ENCODE results near the gene RALY.

Gene RALY

DNA sequence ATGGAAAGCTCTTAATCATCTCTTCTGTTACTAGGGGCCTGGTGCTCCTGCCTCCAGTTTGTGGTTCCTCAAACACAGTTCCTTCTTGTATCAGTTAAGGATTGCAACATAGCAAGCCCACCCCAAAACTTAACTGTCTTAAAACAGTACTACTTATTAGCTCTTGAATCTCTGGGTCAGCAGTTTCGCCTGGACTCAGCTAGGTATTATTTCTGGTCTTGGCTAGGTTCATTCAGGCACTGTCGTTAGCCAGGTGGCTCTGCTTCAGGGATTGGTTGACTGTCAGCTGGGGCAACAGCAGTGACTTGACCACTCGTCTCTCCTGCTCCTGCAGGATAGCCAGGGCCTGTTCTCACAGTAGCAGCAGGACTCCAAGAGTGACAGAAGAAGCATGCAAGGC is 30.0 kb upstream of the RALY start:
- H3K27ac ChIP-seq: no peak overlapping the region; the same call in 1 of the 2 replicates
- TF ChIP-seq ZFX (IDR thresholded peaks at IDR 0.05): no peak
- TF ChIP-seq, protein P1, sequence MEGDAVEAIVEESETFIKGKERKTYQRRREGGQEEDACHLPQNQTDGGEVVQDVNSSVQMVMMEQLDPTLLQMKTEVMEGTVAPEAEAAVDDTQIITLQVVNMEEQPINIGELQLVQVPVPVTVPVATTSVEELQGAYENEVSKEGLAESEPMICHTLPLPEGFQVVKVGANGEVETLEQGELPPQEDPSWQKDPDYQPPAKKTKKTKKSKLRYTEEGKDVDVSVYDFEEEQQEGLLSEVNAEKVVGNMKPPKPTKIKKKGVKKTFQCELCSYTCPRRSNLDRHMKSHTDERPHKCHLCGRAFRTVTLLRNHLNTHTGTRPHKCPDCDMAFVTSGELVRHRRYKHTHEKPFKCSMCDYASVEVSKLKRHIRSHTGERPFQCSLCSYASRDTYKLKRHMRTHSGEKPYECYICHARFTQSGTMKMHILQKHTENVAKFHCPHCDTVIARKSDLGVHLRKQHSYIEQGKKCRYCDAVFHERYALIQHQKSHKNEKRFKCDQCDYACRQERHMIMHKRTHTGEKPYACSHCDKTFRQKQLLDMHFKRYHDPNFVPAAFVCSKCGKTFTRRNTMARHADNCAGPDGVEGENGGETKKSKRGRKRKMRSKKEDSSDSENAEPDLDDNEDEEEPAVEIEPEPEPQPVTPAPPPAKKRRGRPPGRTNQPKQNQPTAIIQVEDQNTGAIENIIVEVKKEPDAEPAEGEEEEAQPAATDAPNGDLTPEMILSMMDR (conservative IDR thresholded peaks at IDR 0.05): no peak

DNA sequence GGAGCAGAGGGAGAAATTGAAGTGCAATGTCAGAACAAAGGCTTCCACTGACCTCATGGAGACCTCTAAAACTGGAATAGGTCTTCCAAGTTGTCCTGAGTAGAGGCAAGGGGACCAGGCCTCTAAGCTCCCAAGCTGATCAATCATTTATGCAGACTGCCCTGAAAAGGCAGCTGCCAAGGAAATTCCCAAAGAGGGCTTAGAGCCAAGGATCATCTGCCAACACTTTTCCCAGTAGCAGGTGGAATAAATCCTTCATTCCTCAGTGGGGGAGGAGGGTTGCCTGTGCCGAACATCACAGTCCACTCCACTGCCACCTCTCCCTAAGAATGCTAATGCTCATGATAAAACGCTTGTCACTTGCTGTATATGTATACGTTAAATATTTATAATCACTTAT is 29.3 kb upstream of the RALY start:
- TF ChIP-seq, protein P1 (conservative IDR thresholded peaks at IDR 0.05): no peak
- TF ChIP-seq ZFX (IDR thresholded peaks at IDR 0.05): no peak
- no peak overlapping the region; the same call in 1 of the 2 replicates for H3K27ac ChIP-seq

DNA sequence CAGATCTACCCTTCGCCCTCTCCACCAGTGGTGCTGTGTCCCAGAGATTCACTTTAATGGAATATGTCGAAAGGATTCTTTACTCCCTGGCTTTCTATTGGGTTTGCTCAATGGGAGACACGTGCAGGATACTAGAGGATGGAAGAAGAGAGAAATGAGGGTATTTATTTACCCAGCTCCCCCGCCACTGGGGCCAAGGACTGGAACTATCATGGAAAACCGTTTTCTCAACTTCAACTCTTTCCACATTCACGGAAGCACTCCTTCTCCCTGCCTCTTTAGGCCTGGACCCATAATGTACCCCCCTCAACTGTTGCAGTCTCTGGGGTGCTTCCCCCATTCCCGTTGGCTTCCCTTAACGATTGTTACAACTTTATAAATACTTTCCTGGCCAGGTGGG is 26.6 kb upstream of the RALY start:
- H3K27ac ChIP-seq: no peak overlapping the region
- TF ChIP-seq, protein P1 (conservative IDR thresholded peaks at IDR 0.05): no peak
- TF ChIP-seq ZFX (IDR thresholded peaks at IDR 0.05): no peak

DNA sequence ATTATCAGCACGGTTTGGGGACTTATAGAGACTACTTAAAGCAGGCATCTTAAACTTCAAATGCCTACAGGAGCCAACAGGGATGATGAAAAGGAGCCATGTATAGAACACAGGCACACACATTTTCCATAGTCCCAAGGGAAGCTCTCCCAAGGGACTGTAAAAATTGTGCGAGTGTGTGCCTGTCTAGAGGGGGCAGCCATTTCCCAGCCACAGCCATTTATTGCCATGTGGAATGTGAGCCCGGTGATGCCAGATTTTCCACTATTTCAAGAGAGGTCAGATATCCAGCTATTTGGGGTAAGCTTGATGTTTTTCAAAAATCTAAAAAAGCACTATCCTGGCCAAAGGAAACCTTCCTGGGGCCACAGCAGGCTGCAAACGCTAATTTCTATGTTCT is 24.1 kb upstream of the RALY start:
- TF ChIP-seq, protein P1 (conservative IDR thresholded peaks at IDR 0.05): no peak
- TF ChIP-seq ZFX (IDR thresholded peaks at IDR 0.05): no peak
- H3K27ac ChIP-seq: no peak overlapping the region

DNA sequence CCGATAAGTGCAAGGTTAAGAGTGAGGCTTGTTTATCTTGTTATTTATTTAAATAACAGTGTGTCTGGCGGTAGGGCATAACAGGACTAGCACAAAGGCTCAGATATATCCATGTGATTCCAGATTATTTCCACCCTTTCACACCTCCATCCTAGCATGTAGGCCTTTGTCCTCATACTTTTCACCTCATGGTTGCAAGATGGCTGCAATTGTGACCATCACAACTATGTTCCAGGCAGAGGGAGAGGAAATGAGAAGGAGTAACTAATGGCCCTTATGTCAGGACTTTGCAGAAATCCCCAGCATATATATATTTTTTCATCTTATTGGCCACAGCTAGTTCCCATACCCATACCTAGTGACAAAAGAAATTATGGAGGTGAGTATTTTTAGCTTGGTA is 23.5 kb upstream of the RALY start:
- H3K27ac ChIP-seq: no peak overlapping the region
- TF ChIP-seq ZFX (IDR thresholded peaks at IDR 0.05): no peak
- TF ChIP-seq, protein P1 (conservative IDR thresholded peaks at IDR 0.05): no peak

DNA sequence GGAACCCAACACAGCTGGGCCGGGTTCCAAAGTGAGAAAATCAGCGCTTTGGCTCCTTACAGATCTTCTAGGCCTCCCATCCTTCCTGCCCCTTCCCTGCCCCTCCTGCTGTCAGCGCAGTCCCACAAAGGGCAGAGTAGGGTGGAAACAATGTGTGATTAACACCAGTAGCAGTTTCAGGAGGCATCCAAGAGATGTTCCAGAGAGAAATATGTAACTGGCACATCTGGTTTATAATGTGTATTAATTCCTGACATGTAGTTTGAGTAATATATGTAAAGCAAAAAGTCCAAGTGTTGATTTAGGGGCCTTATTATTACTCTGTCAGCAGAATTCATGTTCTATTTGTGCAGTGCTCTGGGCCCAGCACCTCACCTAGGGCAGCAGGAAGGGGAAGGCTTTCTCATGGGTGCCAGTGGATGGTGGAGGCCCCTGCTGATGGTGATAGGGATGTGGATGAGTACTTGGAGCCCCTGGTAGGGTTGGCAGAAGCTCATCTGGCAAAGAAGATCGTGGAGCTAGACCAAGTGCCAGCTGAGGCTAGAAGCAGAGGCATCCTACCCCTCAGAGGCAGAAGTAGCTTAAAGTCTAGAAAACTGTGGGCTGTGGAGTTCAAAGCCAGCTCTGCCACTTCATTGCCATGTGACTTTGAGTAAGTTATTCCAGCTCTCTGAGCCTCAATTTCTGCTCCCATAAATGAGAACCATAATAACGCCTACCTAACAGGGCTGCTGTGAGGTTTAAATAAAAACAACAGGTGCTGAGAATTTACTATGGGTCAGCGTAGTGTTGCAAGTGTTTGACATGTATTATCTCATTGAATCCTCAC is 22.4 kb upstream of the RALY start:
- no peak overlapping the region for H3K27ac ChIP-seq
- TF ChIP-seq ZFX (IDR thresholded peaks at IDR 0.05): no peak
- TF ChIP-seq, protein P1 (conservative IDR thresholded peaks at IDR 0.05): no peak

DNA sequence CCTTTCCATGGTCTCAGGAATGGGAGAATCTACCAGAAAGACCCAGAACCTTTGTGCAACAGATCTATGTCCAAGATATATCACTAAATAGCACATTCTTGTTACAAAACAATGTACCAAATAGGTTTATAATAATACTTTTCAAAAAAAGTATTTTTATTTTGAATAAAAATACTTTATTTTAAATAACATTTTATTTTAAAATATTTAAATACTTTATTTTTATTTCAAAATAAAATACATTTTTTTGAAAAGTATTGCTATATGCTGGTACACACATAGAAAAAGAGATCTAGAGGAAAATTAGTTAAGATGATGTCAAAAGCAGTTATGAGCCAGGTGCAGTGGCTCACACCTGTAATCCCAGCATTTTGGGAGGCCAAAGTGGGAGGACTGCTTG is 16.8 kb upstream of the RALY start:
- no peak for TF ChIP-seq ZFX (IDR thresholded peaks at IDR 0.05)
- TF ChIP-seq, protein P1 (conservative IDR thresholded peaks at IDR 0.05): no peak
- no peak overlapping the region for H3K27ac ChIP-seq

All from C4-2B (cell line).